Measurements from ENCODE around the gene NOTCH1. TPM values are rescaled to one million over a fixed set of nuclear protein-coding genes. Genes with fewer than 3 reads are reported as not detected.

The NOTCH1 gene
- total RNA-seq, 2 experiments from 2014 or later, result 45.7 to 47.6 TPM

DNA sequence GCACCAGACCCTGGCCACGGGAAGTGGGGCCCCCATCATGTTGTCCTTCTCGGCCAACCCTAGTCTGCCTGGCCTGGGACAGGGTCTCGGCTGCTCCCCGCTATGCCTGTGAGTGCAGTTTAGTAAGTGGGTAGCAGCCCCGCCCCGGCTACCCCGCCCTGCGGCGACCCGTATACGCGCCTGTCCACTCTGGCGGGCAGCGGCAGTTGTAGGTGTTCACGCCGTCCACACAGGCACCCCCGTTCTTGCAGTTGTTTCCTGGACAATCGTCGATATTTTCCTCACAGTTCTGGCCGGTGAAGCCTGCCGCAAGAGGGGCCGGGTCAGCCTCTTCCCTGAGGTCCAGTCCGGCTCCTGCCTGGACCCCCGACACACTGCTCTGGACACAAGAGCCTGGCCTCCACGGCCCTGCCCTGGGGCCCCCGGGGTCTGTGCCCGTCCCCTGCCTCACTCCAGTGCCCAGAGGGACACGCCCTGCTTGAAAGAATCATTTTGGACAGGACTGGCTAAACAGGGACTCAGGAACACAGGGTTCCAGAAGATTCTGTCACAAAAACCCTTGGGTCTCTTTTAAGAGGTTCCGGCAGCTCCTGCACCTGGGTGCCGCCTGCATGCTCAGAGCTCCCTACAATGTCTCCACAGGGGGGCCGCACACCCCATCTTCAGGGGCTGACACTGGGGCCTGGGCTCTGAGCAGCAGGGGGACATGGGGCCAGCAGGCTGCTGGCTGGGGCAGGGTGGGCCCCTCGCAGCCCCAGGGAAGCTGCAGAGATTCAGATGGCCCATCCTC lies 26.4 kb downstream of the NOTCH1 start:
- Mint-ChIP-seq H3K36me3 (ENCODE audit: low read depth) (peaks cover 3% of the 10 kb centered on the region), H3K9me3 (no peaks in the 10 kb centered on the region)
- POLR2A ChIA-PET, result interaction anchor here (1.1 kb wide), 1 partner anchor 15 kb away, joined by 3 read pairs; no protein-coding TSS in a partner anchor

DNA sequence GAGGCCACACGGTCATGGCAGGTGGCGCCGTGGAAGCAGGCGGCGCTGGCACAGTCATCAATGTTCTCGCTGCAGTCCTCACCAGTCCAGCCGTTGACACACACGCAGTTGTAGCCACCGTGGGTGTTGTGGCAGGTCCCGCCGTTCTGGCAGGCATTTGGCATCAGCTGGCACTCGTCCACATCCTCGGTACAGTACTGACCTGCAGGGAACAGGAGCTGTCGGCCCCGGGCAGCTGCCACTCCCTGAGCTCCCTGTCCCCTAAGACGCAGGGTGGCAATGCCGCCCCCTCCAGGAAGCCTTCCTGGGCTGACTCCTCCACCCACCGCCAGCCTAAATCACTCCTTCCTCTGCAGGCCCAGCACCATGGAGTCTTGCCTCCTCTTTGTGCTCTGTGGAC lies 27.2 kb downstream of the NOTCH1 start:
- CTCF ChIA-PET, result no interaction called here
- Mint-ChIP-seq H3K27ac (no peak overlapping the region), H3K4me1 (ENCODE audit: low read depth) (no peaks in the 10 kb centered on the region), H3K9me3 (no peaks in the 10 kb centered on the region), H3K36me3 (ENCODE audit: low read depth) (peaks cover 7% of the 10 kb centered on the region), H3K27me3 (no peaks in the 10 kb centered on the region), H3K4me3 (no peak overlapping the region)
- no peak for DNase-seq
- TF ChIP-seq, protein P1, sequence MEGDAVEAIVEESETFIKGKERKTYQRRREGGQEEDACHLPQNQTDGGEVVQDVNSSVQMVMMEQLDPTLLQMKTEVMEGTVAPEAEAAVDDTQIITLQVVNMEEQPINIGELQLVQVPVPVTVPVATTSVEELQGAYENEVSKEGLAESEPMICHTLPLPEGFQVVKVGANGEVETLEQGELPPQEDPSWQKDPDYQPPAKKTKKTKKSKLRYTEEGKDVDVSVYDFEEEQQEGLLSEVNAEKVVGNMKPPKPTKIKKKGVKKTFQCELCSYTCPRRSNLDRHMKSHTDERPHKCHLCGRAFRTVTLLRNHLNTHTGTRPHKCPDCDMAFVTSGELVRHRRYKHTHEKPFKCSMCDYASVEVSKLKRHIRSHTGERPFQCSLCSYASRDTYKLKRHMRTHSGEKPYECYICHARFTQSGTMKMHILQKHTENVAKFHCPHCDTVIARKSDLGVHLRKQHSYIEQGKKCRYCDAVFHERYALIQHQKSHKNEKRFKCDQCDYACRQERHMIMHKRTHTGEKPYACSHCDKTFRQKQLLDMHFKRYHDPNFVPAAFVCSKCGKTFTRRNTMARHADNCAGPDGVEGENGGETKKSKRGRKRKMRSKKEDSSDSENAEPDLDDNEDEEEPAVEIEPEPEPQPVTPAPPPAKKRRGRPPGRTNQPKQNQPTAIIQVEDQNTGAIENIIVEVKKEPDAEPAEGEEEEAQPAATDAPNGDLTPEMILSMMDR (IDR thresholded peaks at IDR 0.05), result no peak
- POLR2A ChIA-PET, result no interaction called here
- ATAC-seq, result no peak
- intact Hi-C loops (cut with micrococcal nuclease), result no loop called here

More for the DNA sequence above, 26.4 kb downstream of the NOTCH1 start:
- H3K4me3 Mint-ChIP-seq, result no peak overlapping the region
- no peak overlapping the region for H3K27ac Mint-ChIP-seq
- DNase-seq, result no peak
- intact Hi-C loops (cut with micrococcal nuclease), result no loop called here
- no peak for ATAC-seq
- TF ChIP-seq, protein P1 (IDR thresholded peaks at IDR 0.05), result no peak
- H3K4me1 Mint-ChIP-seq (ENCODE audit: low read depth), result no peaks in the 10 kb centered on the region
- H3K27me3 Mint-ChIP-seq, result no peaks in the 10 kb centered on the region
- CTCF ChIA-PET, result interaction anchor here (1.2 to 2.1 kb wide), 2 partner anchors 30 to 32 kb away, joined by 3 to 5 read pairs; no protein-coding TSS in a partner anchor

DNA sequence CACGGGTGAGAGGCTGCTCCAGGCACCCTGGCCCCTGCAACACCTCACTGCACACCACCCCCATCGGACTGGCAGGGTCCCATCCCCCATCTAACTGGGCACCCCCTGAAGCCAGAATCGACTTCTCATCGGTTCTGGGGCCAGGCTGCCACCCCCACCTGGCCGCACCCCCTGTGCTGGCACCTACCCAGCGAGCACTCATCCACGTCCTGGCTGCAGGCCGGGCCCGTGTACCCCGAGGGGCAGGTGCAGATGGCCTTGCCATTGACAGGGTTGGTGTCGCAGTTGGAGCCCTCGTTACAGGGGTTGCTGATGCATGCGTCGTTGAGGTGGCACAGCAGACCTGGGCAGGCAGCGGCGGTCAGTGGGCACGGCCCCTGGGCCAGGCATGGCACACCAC lies 27.9 kb downstream of the NOTCH1 start:
- CTCF ChIA-PET, result no interaction called here
- no peaks in the 10 kb centered on the region for H3K27me3 Mint-ChIP-seq
- no peak overlapping the region for H3K4me3 Mint-ChIP-seq
- H3K36me3 Mint-ChIP-seq (ENCODE audit: low read depth), result peaks cover 11% of the 10 kb centered on the region
- no peaks in the 10 kb centered on the region for H3K9me3 Mint-ChIP-seq
- ATAC-seq (no peak), DNase-seq (no peak)
- H3K4me1 Mint-ChIP-seq (ENCODE audit: low read depth), result no peaks in the 10 kb centered on the region
- TF ChIP-seq, protein P1 (IDR thresholded peaks at IDR 0.05), result no peak
- POLR2A ChIA-PET, result no interaction called here
- no peak overlapping the region for H3K27ac Mint-ChIP-seq
- intact Hi-C loops (cut with micrococcal nuclease), result no loop called here

DNA sequence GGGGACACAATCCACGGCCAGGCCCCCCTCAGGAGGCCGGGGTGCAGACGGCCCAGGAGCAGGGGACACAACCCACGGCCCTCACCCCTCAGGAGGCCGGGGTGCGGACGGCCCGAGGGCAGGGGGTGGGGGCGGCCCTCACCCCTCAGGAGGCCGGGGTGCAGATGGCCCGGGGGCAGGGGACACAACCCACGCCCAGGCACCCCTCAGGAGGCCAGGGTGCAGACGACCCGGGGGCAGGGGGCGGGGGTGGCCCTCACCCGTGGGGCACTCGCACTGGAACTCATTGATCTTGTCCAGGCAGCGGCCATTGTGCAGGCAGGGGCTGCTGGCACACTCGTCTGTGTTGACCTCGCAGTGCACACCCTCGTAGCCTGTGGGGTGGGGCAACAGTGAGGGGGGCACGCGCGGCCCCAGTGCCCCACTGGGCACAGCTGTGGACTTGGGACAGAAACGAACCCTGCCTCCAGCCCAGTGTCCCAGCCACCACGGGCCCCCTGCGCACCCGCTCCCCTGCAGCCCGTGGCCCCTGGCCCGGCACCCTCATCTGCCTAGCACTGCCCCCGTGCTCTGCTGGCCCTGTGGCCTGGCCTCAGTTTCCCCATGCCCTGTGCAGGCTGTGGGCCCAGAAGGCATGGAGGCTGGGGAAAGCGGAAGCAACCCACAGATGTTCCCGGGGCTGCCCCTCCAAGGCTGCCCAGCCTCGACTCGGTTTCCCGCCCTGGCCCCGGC lies 28.7 kb downstream of the NOTCH1 start:
- H3K4me1 Mint-ChIP-seq (ENCODE audit: low read depth), result no peaks in the 10 kb centered on the region
- DNase-seq, result no peak
- CTCF ChIA-PET, result no interaction called here
- ATAC-seq, result no peak
- H3K4me3 Mint-ChIP-seq, result no peak overlapping the region
- no peaks in the 10 kb centered on the region for H3K27me3 Mint-ChIP-seq
- peaks cover 15% of the 10 kb centered on the region for H3K36me3 Mint-ChIP-seq (ENCODE audit: low read depth)
- POLR2A ChIA-PET, result no interaction called here
- TF ChIP-seq, protein P1 (IDR thresholded peaks at IDR 0.05), result no peak
- H3K9me3 Mint-ChIP-seq, result no peaks in the 10 kb centered on the region
- no peak overlapping the region for H3K27ac Mint-ChIP-seq
- intact Hi-C loops (cut with micrococcal nuclease), result no loop called here

DNA sequence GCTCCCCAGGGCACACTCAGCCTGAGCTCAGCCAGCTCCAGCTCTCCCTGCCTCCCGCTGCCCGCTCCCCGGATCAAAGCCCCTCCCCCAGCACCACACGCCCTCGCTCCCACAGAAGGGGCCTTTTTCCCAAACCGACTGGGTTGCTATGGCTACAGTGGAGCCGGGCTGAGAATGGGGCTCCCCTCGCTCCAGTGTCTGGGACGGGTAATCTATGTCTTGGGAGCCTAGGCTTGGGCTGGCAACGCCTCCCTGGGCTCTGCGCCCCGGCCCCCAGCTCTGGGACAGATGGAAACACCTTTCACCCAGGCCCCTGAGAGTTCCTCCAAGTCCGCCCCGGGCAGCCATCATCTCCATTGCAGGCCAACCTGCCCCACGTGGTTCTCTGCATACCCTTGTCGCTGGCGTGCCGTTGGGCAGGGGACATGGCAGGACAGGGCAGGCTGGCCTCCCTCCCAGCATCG lies 29.6 kb downstream of the NOTCH1 start:
- H3K27ac Mint-ChIP-seq, result no peak overlapping the region
- ChIA-PET POLR2A (interaction anchor here (0.6 kb wide), 1 partner anchor 33 kb away, joined by 3 read pairs; no protein-coding TSS in a partner anchor), CTCF (no interaction called here)
- ATAC-seq (no peak), DNase-seq (no peak)
- intact Hi-C loops (cut with micrococcal nuclease), result no loop called here
- TF ChIP-seq, protein P1 (IDR thresholded peaks at IDR 0.05), result no peak
- no peaks in the 10 kb centered on the region for H3K4me1 Mint-ChIP-seq (ENCODE audit: low read depth)
- H3K9me3 Mint-ChIP-seq, result no peaks in the 10 kb centered on the region
- H3K4me3 Mint-ChIP-seq, result no peak overlapping the region
- no peaks in the 10 kb centered on the region for H3K27me3 Mint-ChIP-seq
- peaks cover 16% of the 10 kb centered on the region for H3K36me3 Mint-ChIP-seq (ENCODE audit: low read depth)

Data from activated CD8-positive, alpha-beta T cell treated with anti-CD3 and anti-CD28 coated beads for 36 hours (primary cell).